DMS153 treated with DMSO at 0.1 percent for 48 hours (cell line): ENCODE data around the gene DNM3.

ENCODE experiments used
- DNase-seq: peaks from one replicate; lab custom pipeline; 2025; ENCODE audit not compliant: unreplicated experiment; lab: John Stamatoyannopoulos, UW

Gene DNM3

DNA sequence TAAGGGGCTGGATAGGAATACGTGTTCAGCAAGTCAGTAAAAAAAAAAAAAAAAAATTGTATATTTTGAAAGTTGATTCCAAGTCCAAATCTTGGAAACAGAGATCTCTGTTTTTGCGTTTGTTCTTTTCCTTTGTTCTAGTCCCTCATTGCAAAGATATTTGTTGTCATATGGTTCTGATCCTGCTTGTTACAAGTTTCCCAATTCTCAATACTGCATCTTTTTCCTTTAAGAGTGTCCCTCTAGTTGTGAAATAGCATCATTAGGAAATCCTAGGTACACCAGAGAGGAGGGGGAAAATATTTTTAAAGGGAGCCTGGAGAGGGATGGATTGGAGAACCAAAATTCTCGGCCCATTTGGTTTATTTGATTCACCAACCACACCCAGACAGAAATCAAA is 426.9 kb downstream of the DNM3 start:
- no peak for DNase-seq

DNA sequence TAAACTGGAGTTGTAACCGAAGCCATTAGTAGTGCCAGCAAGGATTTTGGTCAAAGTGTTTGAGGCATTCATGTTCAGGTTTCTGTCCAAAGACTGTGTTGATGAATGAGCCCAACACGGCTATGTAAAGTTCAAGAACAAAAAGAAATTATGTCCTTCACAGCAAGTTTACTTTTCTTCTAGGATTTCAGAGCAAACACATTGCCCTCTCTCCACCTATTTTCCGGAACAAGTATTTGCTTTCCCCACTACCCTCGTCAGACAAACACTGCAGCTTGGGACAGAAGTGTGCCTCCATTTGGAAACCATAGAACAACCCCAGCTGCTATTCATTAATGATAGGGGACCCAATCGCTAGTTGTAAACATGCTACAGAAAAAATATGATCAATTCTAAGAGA is 427.8 kb downstream of the DNM3 start:
- no peak for DNase-seq

DNA sequence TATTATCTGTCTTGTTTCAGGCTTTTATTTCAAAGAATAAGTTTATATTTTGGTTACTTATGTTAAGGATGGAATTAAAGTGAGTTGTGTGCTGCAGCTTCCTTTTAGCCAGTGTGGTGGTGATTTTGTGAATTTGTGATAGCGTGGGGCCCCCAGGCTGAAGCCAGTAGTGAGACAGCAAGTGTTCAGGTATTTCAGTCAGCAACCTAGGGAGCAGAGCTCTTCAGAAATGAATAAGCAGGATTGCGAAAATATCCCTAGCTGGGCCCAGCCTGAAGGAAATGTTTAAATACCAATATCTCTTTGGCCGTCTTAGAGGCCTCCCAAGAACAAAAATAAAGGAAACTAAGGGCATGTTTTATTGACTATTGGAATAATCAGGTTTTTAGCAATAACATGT is 428.3 kb downstream of the DNM3 start:
- no peak for DNase-seq

DNA sequence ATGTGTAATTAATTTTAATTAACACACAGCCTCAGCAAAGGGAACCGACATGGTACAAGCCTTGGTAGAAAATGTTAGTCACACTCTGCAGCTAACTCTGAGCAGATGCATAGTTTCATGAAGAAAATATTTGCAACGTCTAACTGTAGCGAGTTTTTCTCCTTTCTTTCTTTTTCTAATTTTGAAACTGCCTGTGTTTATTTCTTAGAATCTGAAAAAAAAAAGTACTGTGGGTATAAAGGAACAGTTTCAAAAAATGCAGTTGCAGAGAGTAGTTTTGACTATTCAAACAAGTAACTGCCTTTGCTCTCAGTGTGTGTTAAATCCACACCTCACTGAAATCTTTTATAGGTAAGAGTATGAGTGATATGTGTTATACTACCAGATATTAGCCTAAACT is 429.3 kb downstream of the DNM3 start:
- no peak for DNase-seq

DNA sequence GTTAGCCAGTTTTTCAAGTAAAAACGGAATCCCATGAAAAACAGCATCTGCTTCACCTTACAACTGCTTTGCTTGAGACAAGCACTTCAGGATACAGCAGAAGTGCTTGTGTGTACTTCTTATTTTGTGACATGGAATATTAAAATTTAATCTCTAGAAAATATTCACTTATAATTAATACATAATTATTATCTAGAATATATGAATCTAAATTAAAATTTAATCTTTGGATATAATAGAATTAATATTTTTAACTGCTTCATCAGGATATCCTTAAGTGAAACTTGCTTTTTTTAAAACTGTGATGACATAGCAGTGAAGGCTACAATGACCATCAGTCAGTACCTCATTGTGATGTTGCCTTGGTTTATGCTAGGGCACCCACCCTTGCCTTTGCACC is 430.8 kb downstream of the DNM3 start:
- no peak for DNase-seq

DNA sequence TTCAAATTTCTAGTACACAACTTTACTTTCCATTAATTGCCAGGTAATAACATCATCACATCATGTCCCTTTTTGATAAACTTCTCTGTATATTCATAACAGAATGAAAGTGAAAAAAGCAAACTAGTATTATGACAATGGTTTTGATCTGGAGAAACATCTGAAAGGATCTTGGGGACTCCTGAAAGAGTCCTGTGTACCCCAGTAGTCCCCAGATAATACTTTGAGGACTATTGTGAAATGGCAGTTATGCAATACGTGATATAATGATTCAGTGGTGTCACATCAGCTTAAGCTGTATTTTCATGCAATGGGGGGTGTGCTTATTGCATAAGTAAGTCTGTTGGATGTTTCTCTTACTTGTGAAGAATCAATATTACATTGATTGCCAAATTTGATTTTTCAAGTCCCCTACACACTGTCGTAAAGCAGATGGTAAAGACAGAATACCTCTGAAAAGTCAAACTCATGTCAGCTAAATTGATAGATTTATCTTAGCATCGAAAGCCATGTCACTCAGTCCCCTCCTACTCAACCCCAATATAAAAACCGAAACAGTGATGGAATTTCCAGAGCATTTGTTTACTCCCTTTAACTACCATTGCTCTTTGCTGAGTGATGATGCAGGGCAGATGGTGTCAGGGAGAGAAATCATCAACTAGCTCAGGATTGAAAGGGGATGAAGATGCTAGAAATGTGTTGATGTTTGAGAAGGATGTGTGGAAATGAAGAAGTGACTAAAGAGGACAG is 432.5 kb downstream of the DNM3 start:
- no peak for DNase-seq

DNA sequence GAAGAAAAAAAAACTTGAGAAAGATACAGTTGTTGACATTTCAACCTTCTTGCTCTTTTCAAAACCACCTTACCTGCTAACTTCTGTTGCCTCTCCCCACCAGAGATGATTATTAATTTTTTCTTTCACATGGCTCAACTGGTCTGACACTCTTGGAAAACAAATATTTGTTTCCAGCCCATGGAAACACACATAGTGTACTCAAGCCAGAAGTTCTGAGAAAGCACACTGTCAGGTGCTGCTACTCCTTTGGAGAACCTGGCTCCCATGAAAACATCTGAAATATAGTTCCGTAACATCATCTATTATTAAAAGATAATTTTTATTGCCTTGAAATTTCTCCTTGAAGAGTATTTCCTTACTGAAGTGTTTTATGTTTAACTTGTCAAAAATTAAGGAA is 434.2 kb downstream of the DNM3 start:
- DNase-seq, result no peak

DNA sequence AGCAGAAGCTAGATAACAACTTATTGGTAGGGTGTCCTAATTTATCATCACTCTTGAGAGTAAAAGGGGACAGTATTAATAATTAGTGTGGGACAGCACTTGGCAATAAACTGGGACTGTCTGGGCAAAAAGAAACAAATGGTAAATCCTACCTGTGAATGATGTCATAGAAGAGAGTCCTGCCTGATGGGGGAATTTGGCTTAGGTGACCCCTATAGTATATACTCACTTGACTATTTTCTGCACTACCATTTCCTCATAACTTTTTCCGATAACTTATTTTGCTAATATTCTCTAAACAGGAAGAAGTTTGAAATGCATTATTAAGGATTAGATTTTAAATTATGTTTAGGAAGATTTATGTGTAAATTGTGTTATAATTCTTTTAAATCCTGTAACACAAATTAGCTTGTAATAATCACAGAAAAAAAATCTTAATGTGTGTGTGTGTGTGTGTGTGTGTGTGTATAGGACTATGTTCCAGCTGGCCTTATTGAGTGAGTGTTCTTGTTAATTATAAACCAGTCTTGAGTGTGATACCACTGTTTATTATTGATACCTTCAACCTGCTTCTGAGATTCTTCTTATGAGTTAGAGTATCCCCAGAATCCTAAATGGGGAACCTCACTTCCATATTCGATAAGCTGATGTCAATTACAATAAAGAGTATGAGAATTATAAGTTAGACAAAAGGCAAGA is 435.0 kb downstream of the DNM3 start:
- DNase-seq, result no peak

DNA sequence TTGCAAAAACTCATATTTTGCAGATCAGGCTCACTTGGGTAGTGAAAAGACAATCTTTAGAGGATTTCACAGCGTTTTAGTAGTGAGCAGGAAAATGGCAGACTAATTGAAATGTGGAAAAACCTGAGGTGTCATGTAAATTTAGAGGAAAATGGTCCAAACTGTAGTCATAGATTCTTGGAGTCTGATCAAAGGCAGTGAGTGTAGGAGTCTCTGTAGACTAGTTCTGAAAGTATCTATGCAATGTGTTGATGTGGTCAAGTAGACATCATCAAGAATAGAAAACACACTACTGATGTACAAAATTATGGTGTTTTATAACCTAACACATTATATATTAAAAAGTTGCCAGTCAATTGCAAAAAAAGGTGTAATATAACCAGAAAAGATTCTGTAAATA is 436.0 kb downstream of the DNM3 start:
- no peak for DNase-seq

DNA sequence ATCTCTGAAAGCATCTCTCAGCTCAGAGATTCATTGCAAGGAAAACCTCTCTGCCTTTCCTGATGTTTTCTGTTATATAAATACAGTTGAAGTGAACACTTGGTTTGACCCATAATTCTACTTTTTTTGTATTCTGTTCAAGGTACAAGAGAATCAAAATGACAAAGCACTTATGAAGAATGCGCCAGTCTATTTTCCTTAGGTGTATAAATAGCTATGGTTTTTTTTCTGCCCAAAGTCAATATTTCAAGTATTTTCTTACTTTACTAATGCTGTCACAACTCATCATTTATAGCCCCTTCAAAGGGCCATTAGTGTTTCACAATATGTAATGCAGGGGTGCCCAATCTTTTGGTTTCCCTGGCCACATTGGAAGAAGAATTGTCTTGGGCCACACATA is 436.7 kb downstream of the DNM3 start:
- no peak for DNase-seq

DNA sequence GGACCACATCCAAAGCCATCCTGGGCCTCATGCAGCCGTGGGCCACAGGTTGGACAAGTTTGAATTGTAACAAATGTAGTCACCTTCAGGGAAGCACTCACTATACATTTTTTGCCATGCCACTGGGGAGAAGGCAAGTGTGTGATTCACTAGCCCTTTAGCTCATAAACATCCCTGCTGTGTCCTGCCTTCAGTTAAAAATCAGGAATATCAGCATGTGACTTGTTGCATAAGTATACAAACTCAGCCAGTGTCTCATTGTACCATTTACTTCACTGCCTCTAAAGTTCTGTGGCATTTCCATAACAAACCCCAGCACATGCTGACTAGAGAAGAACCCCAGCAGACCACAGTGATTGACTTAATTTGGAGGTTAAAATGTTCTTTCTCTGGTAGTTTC is 437.2 kb downstream of the DNM3 start:
- no peak for DNase-seq

DNA sequence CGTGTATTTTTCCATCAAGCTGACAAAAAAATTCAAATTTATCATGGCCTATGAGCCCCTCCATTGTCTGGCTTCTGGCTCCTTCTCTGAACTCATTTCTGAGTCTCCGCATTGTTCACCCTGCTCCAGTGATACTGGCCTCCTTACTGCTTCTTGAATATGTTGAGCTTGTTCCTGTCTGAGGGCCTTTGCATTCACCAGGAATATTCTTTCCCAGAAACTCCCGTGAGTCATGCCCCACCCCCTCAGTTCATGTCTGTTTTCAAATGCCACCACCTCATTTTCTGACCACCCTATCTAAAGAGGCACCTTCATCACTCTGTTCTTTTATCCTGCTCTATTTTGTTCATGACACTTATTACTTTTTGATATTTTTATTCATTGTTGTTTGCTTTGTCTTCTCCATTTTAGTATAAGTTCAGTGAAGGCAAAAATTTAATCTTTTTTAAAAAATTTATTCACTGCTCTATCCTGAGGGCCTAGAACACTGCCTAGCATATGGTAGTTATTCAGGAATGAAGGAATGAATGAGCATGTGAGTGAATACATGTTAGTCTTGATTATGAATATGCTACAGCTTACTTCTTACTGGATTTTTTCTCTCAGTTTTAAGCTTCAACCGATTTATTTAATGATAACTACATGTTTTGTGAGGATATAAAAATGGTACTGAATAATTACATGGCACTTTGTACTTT is 438.8 kb downstream of the DNM3 start:
- no peak for DNase-seq

DNA sequence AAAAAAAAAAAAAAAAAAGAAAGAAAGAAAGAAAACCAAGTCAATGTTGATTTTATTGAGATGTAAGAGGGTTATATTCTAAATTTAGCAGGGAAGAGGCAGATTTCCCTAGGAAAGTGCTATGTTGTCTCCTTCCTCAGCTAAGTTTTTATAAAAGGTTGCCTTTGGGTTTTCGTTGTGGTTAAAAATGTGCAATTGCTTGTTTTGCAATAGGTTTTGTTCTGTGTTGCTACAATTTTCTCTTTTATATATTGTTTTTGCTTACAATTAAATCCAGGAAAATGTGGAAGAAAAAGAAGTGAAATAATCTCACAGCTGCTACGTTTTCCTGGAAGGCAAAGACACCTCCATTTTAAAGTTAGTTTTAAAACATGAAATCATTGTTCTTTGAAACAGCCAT is 442.5 kb downstream of the DNM3 start:
- no peak for DNase-seq

DNA sequence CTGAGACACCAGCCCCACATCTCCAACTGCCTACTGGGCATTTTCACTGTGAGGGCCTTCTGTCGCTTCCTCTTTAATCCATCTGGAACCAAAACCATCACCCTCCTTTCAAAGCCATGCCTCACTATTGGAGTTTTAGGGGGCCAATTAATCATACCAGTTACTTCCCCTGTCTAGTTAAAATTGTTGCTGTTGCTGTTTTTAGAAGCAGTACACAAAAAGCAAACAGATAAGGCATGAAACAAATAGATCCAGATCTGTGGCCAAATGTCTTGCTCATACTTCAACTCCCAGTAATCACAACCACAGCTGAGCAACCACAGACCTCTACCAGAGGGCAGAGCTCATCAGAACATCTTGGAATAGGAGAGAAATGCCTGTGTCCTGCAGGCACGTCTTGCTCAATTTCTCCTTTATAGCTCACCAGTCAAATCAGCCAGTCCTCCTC is 445.4 kb downstream of the DNM3 start:
- no peak for DNase-seq

DNA sequence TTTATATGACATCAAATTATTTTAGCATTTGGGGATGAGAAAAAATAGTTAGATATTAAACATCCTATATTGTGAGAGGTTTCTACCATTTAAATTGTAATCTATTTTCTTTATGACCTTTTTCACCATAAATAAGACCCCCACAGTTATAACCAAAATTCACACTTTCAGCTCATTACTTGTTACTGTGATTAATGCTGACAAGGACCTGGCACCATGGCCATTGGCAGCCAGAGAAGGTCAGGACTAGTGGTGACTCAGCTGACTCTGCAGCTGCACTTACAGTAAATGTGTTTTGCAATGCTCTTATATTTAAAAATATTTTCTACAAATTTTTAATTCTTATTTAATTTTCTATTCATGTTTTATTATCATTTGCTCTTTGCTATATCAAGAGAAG is 445.9 kb downstream of the DNM3 start:
- no peak for DNase-seq

DNA sequence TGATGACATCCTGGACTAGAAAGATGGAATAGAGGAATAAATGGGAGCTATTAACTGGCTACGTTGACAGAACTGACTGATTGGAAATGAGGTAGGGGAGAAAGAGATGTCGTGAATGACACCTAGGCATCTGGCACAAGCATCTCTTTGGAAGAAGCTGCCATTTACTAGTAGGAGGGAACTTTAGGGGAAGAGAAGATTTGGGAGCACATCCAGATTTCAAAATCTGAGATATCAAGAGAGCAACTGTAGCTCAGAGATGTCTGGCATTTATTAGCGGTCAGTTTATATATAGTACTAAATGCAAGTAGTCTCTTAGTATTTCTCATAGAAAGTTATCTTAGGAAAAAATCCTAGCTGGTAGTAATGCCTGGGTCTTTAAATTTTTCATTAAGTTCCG is 447.3 kb downstream of the DNM3 start:
- no peak for DNase-seq

DNA sequence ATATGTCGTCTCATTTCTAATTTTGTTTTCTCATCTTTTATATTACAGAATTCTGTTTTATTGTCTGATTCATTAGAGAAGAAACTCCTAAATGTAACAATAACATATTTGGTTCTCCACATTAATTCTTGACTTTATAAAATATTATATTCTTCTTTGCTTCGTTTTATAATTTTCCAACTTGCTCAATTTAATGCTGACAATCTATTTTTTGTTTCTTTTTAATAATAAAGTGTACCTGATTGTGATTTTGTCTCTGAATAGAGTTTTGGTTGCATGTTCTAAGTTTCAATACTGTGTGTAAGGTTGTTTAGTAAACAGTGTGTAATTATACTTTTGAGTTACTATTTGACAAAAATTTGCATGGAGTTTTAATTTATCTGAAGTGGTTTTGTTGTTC is 448.1 kb downstream of the DNM3 start:
- DNase-seq, result no peak

DNA sequence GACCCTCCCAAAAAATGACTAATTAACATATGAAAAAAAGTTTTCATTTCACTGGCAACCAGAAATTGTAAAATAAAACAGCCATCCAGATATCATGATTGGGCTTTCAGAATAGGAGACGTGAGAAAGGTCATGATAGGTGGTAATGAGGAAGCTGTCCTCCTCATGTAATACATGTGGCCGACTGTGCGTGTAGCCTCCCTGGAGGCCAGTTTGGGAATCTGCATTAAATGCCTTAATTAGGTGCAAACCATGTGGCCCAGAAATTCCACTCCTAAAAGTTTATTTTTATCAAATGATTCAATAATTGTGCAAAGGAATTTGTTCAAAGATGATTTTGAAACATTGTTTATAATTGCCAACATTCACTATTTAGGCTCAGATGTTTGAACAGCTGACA is 451.5 kb downstream of the DNM3 start:
- no peak for DNase-seq

DNA sequence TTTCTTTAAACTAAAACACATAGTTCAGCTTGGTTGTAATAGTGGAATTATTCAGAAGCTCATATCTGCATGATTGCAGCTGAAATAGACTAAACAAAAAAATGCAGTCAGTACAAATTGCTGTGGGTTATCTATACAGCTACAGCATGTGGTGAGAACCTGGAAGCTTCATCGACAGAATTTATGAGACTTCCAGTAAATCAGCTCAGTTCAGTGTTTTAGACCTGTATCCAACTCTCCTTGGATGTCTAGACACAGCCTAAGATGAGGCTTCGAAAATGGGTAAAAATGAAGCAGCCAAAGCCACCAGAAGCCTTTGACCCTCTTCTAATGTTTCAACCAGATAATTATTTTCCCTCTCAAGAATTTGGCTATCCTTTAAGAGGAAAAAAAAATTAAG is 452.1 kb downstream of the DNM3 start:
- no peak for DNase-seq

DNA sequence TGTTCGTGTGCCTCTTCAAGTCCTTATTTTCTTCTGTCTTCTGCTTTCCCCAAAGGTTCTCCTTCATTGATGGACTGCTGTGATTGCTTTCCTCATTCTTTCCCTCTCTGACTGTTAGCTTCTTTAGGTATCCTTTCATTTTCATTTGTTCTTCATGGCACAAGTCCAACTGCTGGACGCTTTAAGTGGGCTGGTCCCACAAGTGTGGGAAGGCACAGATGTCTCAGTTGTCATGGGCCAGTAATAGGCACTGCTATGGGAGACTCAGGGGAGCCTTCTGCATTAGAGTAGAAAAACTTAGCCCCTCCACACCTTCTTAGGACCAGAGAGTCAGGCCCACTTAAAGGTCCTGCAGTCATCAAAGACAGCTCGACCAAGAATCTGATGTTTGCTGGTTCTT is 456.8 kb downstream of the DNM3 start:
- DNase-seq, result no peak

DNA sequence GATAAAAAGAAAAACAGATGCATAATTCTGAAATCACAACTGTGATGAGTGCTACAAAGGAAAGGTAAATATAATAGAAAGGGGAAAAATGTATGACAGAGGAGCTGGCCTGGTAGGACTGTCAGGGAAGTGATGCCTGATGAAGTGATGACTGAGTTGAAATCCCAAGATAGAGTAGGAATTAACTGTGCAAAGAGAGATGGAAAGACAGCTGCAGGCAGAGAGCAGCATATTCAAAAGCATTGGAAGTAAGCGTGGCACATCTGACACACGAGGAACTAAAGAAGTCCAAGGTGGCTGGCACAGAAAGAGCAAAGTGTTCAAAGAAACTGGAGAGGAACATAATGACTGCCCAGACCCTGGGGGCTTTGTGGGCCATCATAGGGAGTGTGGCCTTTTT is 457.6 kb downstream of the DNM3 start:
- DNase-seq, result no peak

DNA sequence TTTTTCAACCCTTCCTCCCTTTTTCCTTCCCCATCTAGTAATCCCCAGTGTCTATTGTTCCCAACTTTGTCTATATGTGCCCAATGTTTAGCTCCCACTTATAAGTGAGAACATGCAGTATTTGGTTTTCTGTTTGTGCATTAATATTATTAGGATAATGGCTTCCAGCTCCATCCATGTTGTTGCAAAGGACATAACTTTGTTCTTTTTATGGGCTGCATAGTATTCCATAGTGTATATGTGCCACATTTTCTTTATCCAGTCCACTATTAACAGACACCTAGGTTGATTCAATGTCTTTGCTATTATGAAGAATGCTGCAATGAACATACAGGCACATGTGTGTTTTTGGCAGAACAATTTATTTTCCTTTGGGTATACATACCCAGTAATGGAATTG is 458.2 kb downstream of the DNM3 start:
- no peak for DNase-seq
